GM12878 (cell line): ENCODE results near the gene INKA1. TPM values are rescaled to one million over a fixed set of nuclear protein-coding genes. Genes with fewer than 3 reads are reported as not detected.

ENCODE experiments used
- ATAC-seq: fragments of 200-7000 bp; cut with Tn5 transposase; 3 replicates; pipeline ENCODE4 v1.9.1; 2020; ENCODE audit warnings: mild to moderate bottlenecking, moderate library complexity
- BruUV-seq: library from RNA; stranded (reverse); fragments of 400-500 nt; replicated peaks from 2 replicates; lab custom pipeline; 2021; lab: Mats Ljungman, UMichigan
- CTCF ChIA-PET: fragments of 300-600 bp; sonication (Branson Sonifier 250); formaldehyde crosslinking; extraction: SDS; loops from one replicate; lab custom pipeline; 2021; ENCODE audit warnings: inconsistent platforms; lab: Yijun Ruan, JAX
- POLR2A ChIA-PET: fragments of 350-600 bp; formaldehyde crosslinking; extraction: SDS; loops from one replicate; lab custom pipeline; 2021; ENCODE audit warnings: inconsistent platforms; lab: Charles Lee
- RAD21 ChIA-PET: fragments of 300-600 bp; sonication (Branson Sonifier 250); formaldehyde crosslinking; loops from one replicate; lab custom pipeline; 2023; ENCODE audit warnings: antibody characterized with exemption; ENCODE audit not compliant: unreplicated experiment; lab: Charles Lee
- SMC1A ChIA-PET: fragments of 300-600 bp; sonication (Branson Sonifier 250); formaldehyde crosslinking; loops from one replicate; lab custom pipeline; 2023; ENCODE audit not compliant: unreplicated experiment, uncharacterized antibody; lab: Charles Lee
- DNase-seq: peaks from one replicate; pipeline ENCODE4 v3.0.0-alpha.2; 2011; ENCODE audit warnings: low read depth, low spot score
- FAIRE-seq: peaks from 3 replicates; lab custom pipeline; 2011; peaks lifted over from hg19 to GRCh38; lab: Jason Lieb, UNC
- H2AFZ ChIP-seq: 2 replicates; pipeline ENCODE4 v1.6.0; 2011; ENCODE audit warnings: low read depth, low read length, control low read depth; ENCODE audit not compliant: control insufficient read depth
- H3K27ac ChIP-seq: 2 replicates; pipeline ENCODE4 v1.5.1; 2011; ENCODE audit warnings: control low read depth; ENCODE audit not compliant: control insufficient read depth, insufficient read depth
- H3K27me3 ChIP-seq, 2 experiments: replicated peaks in 1 of 2; 2 replicates each; pipeline versions ENCODE4 v1.6.0 to v1.6.1; 2011; ENCODE audit warnings: low read length in 1 of 2; ENCODE audit not compliant: control insufficient read depth in 2 of 2, insufficient read depth in 2 of 2
- H3K36me3 ChIP-seq, 2 experiments: 2 replicates each; pipeline ENCODE4 v1.5.1; 2011; ENCODE audit warnings: low read length in 1 of 2; ENCODE audit not compliant: control insufficient read depth in 2 of 2, insufficient read depth in 2 of 2
- H3K4me1 ChIP-seq: 2 replicates; pipeline ENCODE4 v1.6.1; 2011; ENCODE audit warnings: mild to moderate bottlenecking, low read length, moderate library complexity, mixed read lengths; ENCODE audit not compliant: control insufficient read depth, insufficient read depth
- H3K4me2 ChIP-seq: 2 replicates; pipeline ENCODE4 v1.6.0; 2011; ENCODE audit warnings: control low read depth; ENCODE audit not compliant: control insufficient read depth, insufficient read depth
- H3K4me3 ChIP-seq: fragments of 200-600 bp; sonication (generic); 2 replicates; pipeline ENCODE4 v1.5.1; 2016
- H3K79me2 ChIP-seq: 2 replicates; pipeline ENCODE4 v1.6.0; 2011; ENCODE audit warnings: low read length; ENCODE audit not compliant: control insufficient read depth, insufficient read depth
- H3K9ac ChIP-seq: 2 replicates; pipeline ENCODE4 v1.8.0; 2011; ENCODE audit warnings: low read length, control low read depth, mixed read lengths; ENCODE audit not compliant: control insufficient read depth, insufficient read depth
- H3K9me3 ChIP-seq: replicated peaks from 3 replicates; pipeline ENCODE4 v1.5.1; 2011; ENCODE audit warnings: mild to moderate bottlenecking, low read length; ENCODE audit not compliant: control insufficient read depth, insufficient read depth
- H4K20me1 ChIP-seq: 2 replicates; pipeline ENCODE4 v1.6.0; 2011; ENCODE audit not compliant: control insufficient read depth, insufficient read depth
- ATF3 ChIP-seq: IDR thresholded peaks from 2 replicates; pipeline ENCODE4 v1.6.1; 2011; ENCODE audit warnings: low read depth, mild to moderate bottlenecking, low read length, moderate library complexity, borderline replicate concordance; ENCODE audit errors: extremely low read depth
- ATF7 ChIP-seq: fragments of 450-650 bp; IDR thresholded peaks from 2 replicates; pipeline ENCODE4 v1.6.1; 2016; ENCODE audit warnings: low read depth, mild to moderate bottlenecking
- BACH1 ChIP-seq: fragments of 450-650 bp; IDR thresholded peaks from 2 replicates; pipeline ENCODE4 v1.6.1; 2017; ENCODE audit warnings: mild to moderate bottlenecking, borderline replicate concordance
- ELK1 ChIP-seq: IDR thresholded peaks from 2 replicates; pipeline ENCODE4 v1.6.1; 2012; ENCODE audit warnings: low read depth, low read length, improper control_type of control experiment
- FOS ChIP-seq: IDR thresholded peaks from 3 replicates; pipeline ENCODE4 v1.6.1; 2011; ENCODE audit warnings: borderline replicate concordance; ENCODE audit not compliant: insufficient read length; ENCODE audit errors: extremely low read depth
- FOXK2 ChIP-seq: fragments of 450-650 bp; IDR thresholded peaks from 2 replicates; pipeline ENCODE4 v1.6.1; 2017; ENCODE audit warnings: mild to moderate bottlenecking, moderate library complexity
- HDAC2 ChIP-seq: fragments of 200-600 bp; sonication (generic); IDR thresholded peaks from 2 replicates; pipeline ENCODE4 v1.6.1; 2017
- HDAC6 ChIP-seq: fragments of 200-600 bp; sonication (generic); IDR thresholded peaks from one replicate; pipeline ENCODE4 v1.8.0; 2017; ENCODE audit warnings: antibody characterized with exemption; ENCODE audit not compliant: unreplicated experiment
- NKRF ChIP-seq: fragments of 450-650 bp; conservative IDR thresholded peaks from 2 replicates; pipeline ENCODE4 v1.6.1; 2017; ENCODE audit warnings: mild to moderate bottlenecking, moderate library complexity
- RAD51 ChIP-seq: fragments of 450-650 bp; IDR thresholded peaks from 2 replicates; pipeline ENCODE4 v1.6.1; 2016; ENCODE audit warnings: moderate library complexity, mild to moderate bottlenecking, inconsistent platforms
- SREBF1 ChIP-seq: IDR thresholded peaks from 2 replicates; pipeline ENCODE4 v1.6.1; 2012; ENCODE audit warnings: mild to moderate bottlenecking, low read length
- USF2 ChIP-seq: IDR thresholded peaks from 2 replicates; pipeline ENCODE4 v1.6.1; 2011; ENCODE audit warnings: low read depth, low read length, improper control_type of control experiment, borderline replicate concordance
- ZNF622 ChIP-seq: fragments of 450-650 bp; IDR thresholded peaks from 2 replicates; pipeline ENCODE4 v1.6.1; 2017; ENCODE audit warnings: mild to moderate bottlenecking, inconsistent platforms
- WGBS: methylation state at CpG from one replicate; pipeline ENCODE4 v1.1.6; 2016; ENCODE audit warnings: low lambda C conversion rate; ENCODE audit not compliant: insufficient replicate concordance, insufficient coverage; ENCODE audit errors: missing lambda C conversion rate; 5-methylcytosine and 5-hydroxymethylcytosine counted together
- in situ Hi-C: fragments of 300-500 bp; cut with MboI; formaldehyde crosslinking; loops from 9 replicates; pipeline ENCODE4 v1.14.3; 2018; ENCODE audit warnings: mixed read lengths
- intact Hi-C: fragments of 100-400 bp; cut with micrococcal nuclease; formaldehyde crosslinking; loops from one replicate; pipeline ENCODE4 v1.14.2; 2022; ENCODE audit not compliant: unreplicated experiment
- polyA plus RNA-seq, 11 experiments: library from polyadenylated mRNA; depleted of rRNA in 4 of 11; unstranded in 6 of 11; stranded (reverse) in 5 of 11; fragments of >200 nt; fragmentation: Nextera tagmentation in 4 of 11; fragmentation: Illumina TruSeq in 1 of 11; extraction: Ambion mirVana in 4 of 11; extraction: Trizol in 1 of 11; gene quantifications; 1 replicate in 1 of 11; 2 replicates in 10 of 11; pipeline versions ENCODE4 v1.2.1 to v1.2.3, GENCODE V29; 2011 to 2016; ENCODE audit warnings: inconsistent platforms in 2 of 11, missing spikeins in 2 of 11, low read depth in 1 of 11
- total RNA-seq, 4 experiments: library from RNA; depleted of rRNA in 3 of 4; stranded (reverse); fragments of >200 nt in 3 of 4; fragmentation: Illumina TruSeq in 1 of 4; extraction: Trizol in 1 of 4; gene quantifications; 2 replicates each; pipeline versions ENCODE4 v1.2.1 to v1.2.3, GENCODE V29; 2013 to 2021

Gene INKA1
- total and polyA plus RNA-seq, 10 of the 15 experiments (the other 5 are each of a cell fraction or from before 2014, with no cell fraction given): 0.32 to 10.5 (median 4.9) TPM

- Histone ChIP-seq H2AFZ (no peak overlapping the region), H3K27me3 (no peaks in the 10 kb centered on the region; a peak in 1 of 4 replicates), H3K4me1 (peaks cover 5% of the 10 kb centered on the region; the same call in 1 of the 2 replicates), H3K4me2 (no peak overlapping the region), H3K4me3 (no peak overlapping the region), H3K36me3 (no peaks in the 10 kb centered on the region), H3K9me3 (no peaks in the 10 kb centered on the region), H3K9ac (no peak overlapping the region), H4K20me1 (no peaks in the 10 kb centered on the region), H3K27ac (no peak overlapping the region), H3K79me2 (no peaks in the 10 kb centered on the region)
- ChIA-PET POLR2A (no interaction called here), RAD21 (interaction anchor here (8.0 kb wide), 1 partner anchor 41 kb away, joined by 182 read pairs; no protein-coding TSS in a partner anchor), SMC1A (interaction anchor here (9.4 kb wide), 1 partner anchor 40 kb away, joined by 146 read pairs; no protein-coding TSS in a partner anchor), CTCF (interaction anchor here (1.3 to 12.0 kb wide), 3 partner anchors 37 to 107 kb away, joined by 3 to 327 read pairs (median 4); no protein-coding TSS in a partner anchor)
- ATAC-seq (no peak), FAIRE-seq (no peak), DNase-seq (no peak)
- WGBS: 0% methylated on average over 1 of the region's 1 CpG
- intact Hi-C loops (no loop called here), in situ Hi-C loops (no loop called here)
- no TSS peak for BruUV-seq
- no peak for TF ChIP-seq FOS
- no peak for TF ChIP-seq HDAC6
Observed at GRCh38 chr3:49799105-49799504, 4.0 kb upstream of the INKA1 start.

- BruUV-seq: no TSS peak
- Histone ChIP-seq H3K4me2 (no peak within 1 kb of the TSS), H3K27ac (no peak within 1 kb of the TSS), H3K36me3 (no peaks in the 10 kb centered on the region), H3K79me2 (no peaks in the 10 kb centered on the region), H3K9me3 (no peaks in the 10 kb centered on the region), H2AFZ (no peak within 1 kb of the TSS), H4K20me1 (no peaks in the 10 kb centered on the region), H3K27me3 (no peaks in the 10 kb centered on the region; a peak in 1 of 4 replicates), H3K4me1 (peaks cover 12% of the 10 kb centered on the region), H3K9ac (no peak within 1 kb of the TSS), H3K4me3 (no peak within 1 kb of the TSS)
- ATAC-seq: no peak
- WGBS: 9% methylated on average over 4 of the region's 4 CpGs
- ChIA-PET POLR2A (interaction anchor here (0.7 kb wide), 1 partner anchor 178 kb away, joined by 3 read pairs; no protein-coding TSS in a partner anchor), CTCF (interaction anchor here (0.8 to 12.0 kb wide), 5 partner anchors 36 to 260 kb away, joined by 3 to 327 read pairs (median 4); no protein-coding TSS in a partner anchor), SMC1A (interaction anchor here (0.7 to 9.4 kb wide), 3 partner anchors 13 to 105 kb away, joined by 3 to 146 read pairs (median 3); no protein-coding TSS in a partner anchor), RAD21 (interaction anchor here (8.0 kb wide), 1 partner anchor 40 kb away, joined by 182 read pairs; no protein-coding TSS in a partner anchor)
- no peak for FAIRE-seq
- intact Hi-C loops (no loop called here), in situ Hi-C loops (loop anchor here (5.0 kb wide), 1 partner anchor 108 kb away; no protein-coding TSS in a partner anchor)
- no peak for DNase-seq
- TF ChIP-seq NKRF (no peak), SREBF1 (no peak), FOXK2 (no peak), ZNF622 (no peak), ELK1 (no peak), BACH1 (no peak), ATF3 (no peak), RAD51 (no peak), HDAC2 (no peak), USF2 (no peak), ATF7 (no peak)
Observed at GRCh38 chr3:49799761-49800160, 3.3 kb upstream of the INKA1 start, which contains the start of gene CDHR4. TSS of gene CDHR4 (minus strand) at chr3:49799873. CDS start at chr3:49799812, 61 bp downstream.
